K562 (cell line): Measurements from ENCODE around the gene KRR1. TPM values are rescaled to one million over a fixed set of nuclear protein-coding genes. Genes with fewer than 3 reads are reported as not detected.

Experiments used
- FOXP4 ChIP-seq: sonication (generic); formaldehyde crosslinking; IDR thresholded peaks from 2 replicates; pipeline ENCODE4 v1.8.0; 2022; ENCODE audit warnings: mild to moderate bottlenecking, missing genetic modification reagents, borderline replicate concordance
- MXD1 ChIP-seq: fragments of 250-450 bp; sonication (Bioruptor Pico); IDR thresholded peaks from 2 replicates; pipeline ENCODE4 v1.8.0; 2021; ENCODE audit warnings: borderline replicate concordance, mild to moderate bottlenecking, moderate library complexity; ENCODE audit not compliant: poor library complexity, severe bottlenecking
- NKRF ChIP-seq: fragments of 450-650 bp; IDR thresholded peaks from 2 replicates; pipeline ENCODE4 v1.6.1; 2016; ENCODE audit warnings: borderline replicate concordance
- PATZ1 ChIP-seq: fragments of 250-450 bp; sonication (Bioruptor Pico); IDR thresholded peaks from 2 replicates; pipeline ENCODE4 v1.5.0; 2020; ENCODE audit warnings: mild to moderate bottlenecking, borderline replicate concordance
- polyA plus RNA-seq, 8 experiments: library from polyadenylated mRNA; depleted of rRNA in 4 of 8; stranded (reverse) in 5 of 8; unstranded in 3 of 8; fragments of >200 nt; fragmentation: Nextera tagmentation in 2 of 8; fragmentation: Illumina TruSeq in 1 of 8; extraction: Ambion mirVana in 2 of 8; extraction: Trizol in 1 of 8; gene quantifications; 2 replicates each; pipeline versions ENCODE4 v1.2.1 to v1.2.3, GENCODE V29; 2011 to 2014; ENCODE audit warnings: inconsistent platforms in 1 of 8, missing spikeins in 1 of 8
- total RNA-seq, 7 experiments: library from RNA; depleted of rRNA in 6 of 7; stranded (reverse); fragments of >200 nt in 6 of 7; fragmentation: Illumina TruSeq in 2 of 7; extraction: Trizol in 2 of 7; gene quantifications; 2 replicates each; pipeline versions ENCODE4 v1.2.1 to v1.2.3, GENCODE V29; 2011 to 2021; ENCODE audit warnings: low replicate concordance in 1 of 7

The KRR1 gene
- total and polyA plus RNA-seq, 9 of the 15 experiments (the other 6 are each of a cell fraction or from before 2014, with no cell fraction given): 42.6 to 102 (median 61.0) TPM

GRCh38 chr12:75553836-75554555 is 42.6 kb upstream of the KRR1 start (continued):
- no peak for TF ChIP-seq PATZ1 (CRISPR knock-in tag)
- TF ChIP-seq FOXP4 (CRISPR knock-in tag): no peak
- no peak for TF ChIP-seq NKRF
- TF ChIP-seq MXD1 (CRISPR knock-in tag): no peak
